Measurements from ENCODE around the gene DLG2. TPM values are rescaled to one million over a fixed set of nuclear protein-coding genes. Genes with fewer than 3 reads are reported as not detected.

Gene DLG2
- total and polyA plus RNA-seq, 2 of the 4 experiments (the other 2 are of a cell fraction) = 0.31 to 0.36 TPM

DNA sequence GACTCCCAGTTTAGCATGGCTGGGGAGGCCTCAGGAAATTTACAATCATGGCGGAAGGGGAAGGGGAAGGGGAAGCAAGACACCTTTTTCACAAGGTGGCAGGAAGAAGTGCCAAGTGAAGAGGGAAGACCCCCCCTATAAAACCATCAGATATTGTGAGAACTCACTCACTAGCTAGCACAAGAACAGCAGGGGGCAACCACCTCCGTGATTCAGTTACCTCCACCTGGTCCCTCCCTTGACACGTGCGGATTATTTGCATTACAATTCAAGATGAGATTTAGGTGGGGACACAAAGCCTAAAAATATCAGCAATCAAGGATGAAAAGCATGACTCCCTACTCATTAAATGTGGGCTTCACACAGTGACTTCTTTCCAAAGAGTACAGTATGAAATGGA is 2186.0 kb downstream of the DLG2 start:
- Histone ChIP-seq H2BK15ac (ENCODE audit: low read depth, low read length) (no peak overlapping the region), H3K9ac (ENCODE audit: low read depth, low read length) (no peak overlapping the region), H3K23ac (ENCODE audit: low read depth, low read length) (no peak overlapping the region), H3K14ac (replicated peaks; ENCODE audit: low read depth, low read length) (no peak overlapping the region), H3K4me1 (ENCODE audit: control insufficient read depth, insufficient read depth, low read length) (no peaks in the 10 kb centered on the region), H3K9me3 (ENCODE audit: control insufficient read depth, insufficient read depth, low read length) (no peaks in the 10 kb centered on the region), H3K79me1 (ENCODE audit: low read depth in 1 of 2, low read length in 2 of 2) (no peaks in the 10 kb centered on the region), H4K91ac (ENCODE audit: insufficient read depth, low read depth, low read length) (no peak overlapping the region), H4K5ac (ENCODE audit: low read depth, low read length) (no peak overlapping the region), H4K20me1 (ENCODE audit: insufficient read depth, low read length) (no peaks in the 10 kb centered on the region), H3K4ac (ENCODE audit: low read depth, low read length) (no peak overlapping the region), H3K18ac (ENCODE audit: low read depth, low read length) (no peak overlapping the region), H2AFZ (replicated peaks; ENCODE audit: low read length, poor library complexity) (no peak overlapping the region), H3K4me3 (ENCODE audit: insufficient read depth, low read depth, low read length) (no peak overlapping the region), H2AK5ac (ENCODE audit: low read depth, low read length) (no peak overlapping the region), H2BK20ac (ENCODE audit: low read depth, low read length) (no peak overlapping the region), H3K27me3 (ENCODE audit: control insufficient read depth, insufficient read depth, low read length) (no peaks in the 10 kb centered on the region), H4K8ac (ENCODE audit: low read depth in 2 of 2, low read length in 2 of 2) (no peak overlapping the region), H3K9me1 (ENCODE audit: insufficient read depth, low read length) (no peaks in the 10 kb centered on the region), H3K36me3 (ENCODE audit: control insufficient read depth, insufficient read depth, low read length) (no peaks in the 10 kb centered on the region), H2BK120ac (ENCODE audit: low read depth, low read length) (no peak overlapping the region), H2BK5ac (ENCODE audit: low read depth, low read length, poor library complexity, severe bottlenecking) (no peak overlapping the region), H2AK9ac (replicated peaks; ENCODE audit: low read depth, low read length, poor library complexity) (no peak overlapping the region), H3K27ac (ENCODE audit: insufficient read depth, low read length) (no peak overlapping the region), H3K56ac (ENCODE audit: extremely low read depth, insufficient read depth, low read length) (no peak overlapping the region), H3K4me2 (ENCODE audit: low read depth, low read length) (no peak overlapping the region)
- POLR2A ChIA-PET (ENCODE audit: unreplicated experiment) = no interaction called here
- no peak for TF ChIP-seq BHLHE40 (IDR thresholded peaks at IDR 0.05; ENCODE audit: low read depth, low read length)
- TF ChIP-seq CHD1 (IDR thresholded peaks at IDR 0.05; ENCODE audit: low read depth, low read length) = no peak
- no peak for TF ChIP-seq MAZ (IDR thresholded peaks at IDR 0.05; ENCODE audit: borderline replicate concordance, low read depth, low read length)
- no peak for TF ChIP-seq USF2 (IDR thresholded peaks at IDR 0.05; ENCODE audit: low read depth, low read length)
- TF ChIP-seq, protein P1, sequence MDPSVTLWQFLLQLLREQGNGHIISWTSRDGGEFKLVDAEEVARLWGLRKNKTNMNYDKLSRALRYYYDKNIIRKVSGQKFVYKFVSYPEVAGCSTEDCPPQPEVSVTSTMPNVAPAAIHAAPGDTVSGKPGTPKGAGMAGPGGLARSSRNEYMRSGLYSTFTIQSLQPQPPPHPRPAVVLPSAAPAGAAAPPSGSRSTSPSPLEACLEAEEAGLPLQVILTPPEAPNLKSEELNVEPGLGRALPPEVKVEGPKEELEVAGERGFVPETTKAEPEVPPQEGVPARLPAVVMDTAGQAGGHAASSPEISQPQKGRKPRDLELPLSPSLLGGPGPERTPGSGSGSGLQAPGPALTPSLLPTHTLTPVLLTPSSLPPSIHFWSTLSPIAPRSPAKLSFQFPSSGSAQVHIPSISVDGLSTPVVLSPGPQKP (IDR thresholded peaks at IDR 0.05; ENCODE audit: borderline replicate concordance, low read depth, low read length) = no peak
- TF ChIP-seq RAD21 (IDR thresholded peaks at IDR 0.05; ENCODE audit: low read length) = no peak
- TF ChIP-seq CEBPB (IDR thresholded peaks at IDR 0.05; ENCODE audit: low read depth, low read length) = no peak
- no peak for TF ChIP-seq RCOR1 (IDR thresholded peaks at IDR 0.05; ENCODE audit: insufficient replicate concordance, low read length)
- no peak for TF ChIP-seq MAFK (IDR thresholded peaks at IDR 0.05; ENCODE audit: low read depth, low read length)
- no peak for TF ChIP-seq RFX5 (IDR thresholded peaks at IDR 0.05; ENCODE audit: low read depth, low read length)
- no peak for TF ChIP-seq POLR2A (IDR thresholded peaks at IDR 0.05; ENCODE audit: low read depth, low read length)
- no peak for TF ChIP-seq CTCF (conservative IDR thresholded peaks at IDR 0.05; ENCODE audit: low read depth, low read length)
- TF ChIP-seq FOS (IDR thresholded peaks at IDR 0.05; ENCODE audit: low read depth, low read length) = no peak
- TF ChIP-seq MXI1 (IDR thresholded peaks at IDR 0.05; ENCODE audit: borderline replicate concordance, low read depth, low read length) = no peak
- no CpG with 5 or more reads among the region's 4 CpGs for WGBS, 2 experiments (ENCODE audit: extremely low coverage in 2 of 2, insufficient read length in 1 of 2)
- in situ Hi-C loops (cut with MboI; ENCODE audit: low sequenced_read_pairs) (no loop called here), intact Hi-C loops (cut with micrococcal nuclease) (no loop called here), dilution Hi-C loops (cut with HindIII; ENCODE audit: low sequenced_read_pairs, unreplicated experiment) (no loop called here)
- ATAC-seq (ENCODE audit: low read depth) (no peak), DNase-seq (no peak)
- no TSS peak for BruUV-seq (replicated peaks)
- CTCF ChIA-PET = no interaction called here

Data from IMR-90 (cell line).